Measurements from ENCODE around the gene CDHR4. TPM values are rescaled to one million over a fixed set of nuclear protein-coding genes. Genes with fewer than 3 reads are reported as not detected.

Gene CDHR4
- total RNA-seq, 1 donor = not detected

DNA sequence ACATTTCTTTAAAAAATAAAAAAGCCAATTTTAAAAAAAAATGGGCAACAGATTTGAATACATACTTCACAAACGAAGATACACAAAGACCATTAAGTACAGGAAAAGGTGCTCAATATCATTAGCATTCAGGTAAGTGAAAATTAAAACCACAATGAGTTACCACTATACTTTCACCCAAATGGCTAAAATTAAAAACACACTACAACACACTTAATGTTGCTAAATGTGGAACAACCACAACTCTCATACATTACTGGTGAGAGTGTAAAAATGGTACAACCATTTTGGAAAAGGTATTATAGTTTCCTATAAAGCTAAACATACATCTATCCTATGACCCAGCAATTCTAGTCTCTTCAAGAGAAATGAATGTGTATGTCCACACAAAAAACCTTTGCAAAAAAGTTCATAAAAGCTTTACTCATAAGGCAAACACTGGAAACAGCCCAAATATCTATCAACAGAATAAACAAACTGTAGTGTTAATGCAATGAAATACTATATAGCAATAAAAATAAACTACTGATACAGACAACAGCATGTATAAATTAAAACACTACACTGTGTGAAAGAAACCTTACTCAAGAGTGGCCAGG is 28.2 kb downstream of the CDHR4 start:
- Histone ChIP-seq H3K4me1 (ENCODE audit: insufficient read depth, low read length) (no peaks in the 10 kb centered on the region), H3K27me3 (ENCODE audit: insufficient read depth, low read length) (no peaks in the 10 kb centered on the region), H3K9me3 (ENCODE audit: low read depth, low read length) (no peaks in the 10 kb centered on the region), H4K20me1 (ENCODE audit: insufficient read depth, low read length) (peaks cover 52% of the 10 kb centered on the region), H3K4me2 (ENCODE audit: insufficient read depth, low read length) (no peak overlapping the region), H2AFZ (ENCODE audit: low read length) (no peak overlapping the region), H3K4me3 (ENCODE audit: insufficient read depth, low read length) (no peak overlapping the region), H3K79me2 (ENCODE audit: insufficient read depth, low read length) (peaks cover 92% of the 10 kb centered on the region), H3K27ac (ENCODE audit: low read depth, low read length) (no peak overlapping the region), H3K36me3 (ENCODE audit: insufficient read depth, low read length) (peaks cover 11% of the 10 kb centered on the region)
- DNase-seq (ENCODE audit: insufficient read length, low spot score, missing footprints) = no peak
- TF ChIP-seq, protein P1, sequence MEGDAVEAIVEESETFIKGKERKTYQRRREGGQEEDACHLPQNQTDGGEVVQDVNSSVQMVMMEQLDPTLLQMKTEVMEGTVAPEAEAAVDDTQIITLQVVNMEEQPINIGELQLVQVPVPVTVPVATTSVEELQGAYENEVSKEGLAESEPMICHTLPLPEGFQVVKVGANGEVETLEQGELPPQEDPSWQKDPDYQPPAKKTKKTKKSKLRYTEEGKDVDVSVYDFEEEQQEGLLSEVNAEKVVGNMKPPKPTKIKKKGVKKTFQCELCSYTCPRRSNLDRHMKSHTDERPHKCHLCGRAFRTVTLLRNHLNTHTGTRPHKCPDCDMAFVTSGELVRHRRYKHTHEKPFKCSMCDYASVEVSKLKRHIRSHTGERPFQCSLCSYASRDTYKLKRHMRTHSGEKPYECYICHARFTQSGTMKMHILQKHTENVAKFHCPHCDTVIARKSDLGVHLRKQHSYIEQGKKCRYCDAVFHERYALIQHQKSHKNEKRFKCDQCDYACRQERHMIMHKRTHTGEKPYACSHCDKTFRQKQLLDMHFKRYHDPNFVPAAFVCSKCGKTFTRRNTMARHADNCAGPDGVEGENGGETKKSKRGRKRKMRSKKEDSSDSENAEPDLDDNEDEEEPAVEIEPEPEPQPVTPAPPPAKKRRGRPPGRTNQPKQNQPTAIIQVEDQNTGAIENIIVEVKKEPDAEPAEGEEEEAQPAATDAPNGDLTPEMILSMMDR (IDR thresholded peaks at IDR 0.05; ENCODE audit: extremely low read depth, low read depth, low read length) = no peak

DNA sequence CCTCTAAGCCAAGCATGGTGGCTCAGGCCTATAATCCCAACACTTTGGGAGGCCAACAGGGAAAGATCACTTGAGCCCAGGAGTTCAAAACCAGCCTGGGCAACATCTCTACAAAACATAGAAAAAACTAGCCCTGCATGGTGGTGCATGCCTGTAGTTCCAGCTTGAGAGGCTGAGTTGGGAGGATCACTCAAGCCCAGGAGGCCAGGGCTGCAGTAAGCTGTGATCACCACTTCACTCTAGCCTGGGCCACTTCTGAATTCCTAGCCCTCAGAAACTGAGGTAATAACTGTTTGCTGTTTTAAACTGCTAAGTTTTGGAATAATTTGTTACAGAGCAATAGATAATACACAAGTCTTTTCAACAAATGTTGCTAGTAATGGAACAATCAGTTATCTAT is 29.7 kb downstream of the CDHR4 start:
- H3K79me2 ChIP-seq (ENCODE audit: insufficient read depth, low read length) = peaks cover 92% of the 10 kb centered on the region
- no peak overlapping the region for H2AFZ ChIP-seq (ENCODE audit: low read length)
- no peaks in the 10 kb centered on the region for H3K4me1 ChIP-seq (ENCODE audit: insufficient read depth, low read length)
- no peak overlapping the region for H3K4me2 ChIP-seq (ENCODE audit: insufficient read depth, low read length)
- H3K9me3 ChIP-seq (ENCODE audit: low read depth, low read length) = no peaks in the 10 kb centered on the region
- no peaks in the 10 kb centered on the region for H3K27me3 ChIP-seq (ENCODE audit: insufficient read depth, low read length)
- no peak for DNase-seq (ENCODE audit: insufficient read length, low spot score, missing footprints)
- TF ChIP-seq, protein P1 (IDR thresholded peaks at IDR 0.05; ENCODE audit: extremely low read depth, low read depth, low read length) = no peak
- peaks cover 40% of the 10 kb centered on the region for H4K20me1 ChIP-seq (ENCODE audit: insufficient read depth, low read length)
- no peak overlapping the region for H3K4me3 ChIP-seq (ENCODE audit: insufficient read depth, low read length)
- H3K36me3 ChIP-seq (ENCODE audit: insufficient read depth, low read length) = peaks cover under 1% of the 10 kb centered on the region
- H3K27ac ChIP-seq (ENCODE audit: low read depth, low read length) = no peak overlapping the region

DNA sequence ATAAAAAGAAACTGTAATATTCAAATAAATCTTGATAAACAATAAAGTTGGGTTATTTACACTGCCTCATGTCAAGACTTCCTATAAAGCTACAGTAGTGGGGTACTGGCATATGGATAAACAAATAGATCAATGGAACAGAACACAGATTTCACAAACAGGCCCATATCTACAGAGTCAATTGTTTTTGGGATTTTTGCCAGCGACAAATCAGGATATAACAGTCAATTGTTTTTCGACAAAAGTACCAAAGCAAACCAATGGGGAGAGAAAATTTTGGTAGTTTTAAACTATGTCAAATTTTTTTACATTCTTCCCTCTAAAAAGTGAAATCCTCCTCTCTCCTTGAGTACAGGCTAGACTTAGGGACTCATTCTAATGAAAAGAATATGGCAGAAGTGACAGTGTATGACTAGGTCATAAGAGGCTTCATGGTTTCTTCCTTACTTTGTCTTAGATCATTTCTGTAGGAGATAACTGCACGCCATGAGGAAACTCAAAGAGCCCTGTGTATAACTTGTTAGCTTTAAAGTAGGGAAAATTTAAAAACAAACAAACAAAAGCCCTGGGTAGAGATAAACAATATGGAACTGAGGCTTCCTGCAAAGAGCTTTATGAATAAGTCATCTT is 30.3 kb downstream of the CDHR4 start:
- H3K27me3 ChIP-seq (ENCODE audit: insufficient read depth, low read length) = no peaks in the 10 kb centered on the region
- H3K4me2 ChIP-seq (ENCODE audit: insufficient read depth, low read length) = no peak overlapping the region
- peaks cover 92% of the 10 kb centered on the region for H3K79me2 ChIP-seq (ENCODE audit: insufficient read depth, low read length)
- TF ChIP-seq, protein P1 (IDR thresholded peaks at IDR 0.05; ENCODE audit: extremely low read depth, low read depth, low read length) = no peak
- no peak overlapping the region for H3K4me3 ChIP-seq (ENCODE audit: insufficient read depth, low read length)
- H3K27ac ChIP-seq (ENCODE audit: low read depth, low read length) = no peak overlapping the region
- H4K20me1 ChIP-seq (ENCODE audit: insufficient read depth, low read length) = peaks cover 40% of the 10 kb centered on the region
- no peaks in the 10 kb centered on the region for H3K4me1 ChIP-seq (ENCODE audit: insufficient read depth, low read length)
- no peaks in the 10 kb centered on the region for H3K36me3 ChIP-seq (ENCODE audit: insufficient read depth, low read length)
- no peak for DNase-seq (ENCODE audit: insufficient read length, low spot score, missing footprints)
- H3K9me3 ChIP-seq (ENCODE audit: low read depth, low read length) = no peaks in the 10 kb centered on the region
- no peak overlapping the region for H2AFZ ChIP-seq (ENCODE audit: low read length)

DNA sequence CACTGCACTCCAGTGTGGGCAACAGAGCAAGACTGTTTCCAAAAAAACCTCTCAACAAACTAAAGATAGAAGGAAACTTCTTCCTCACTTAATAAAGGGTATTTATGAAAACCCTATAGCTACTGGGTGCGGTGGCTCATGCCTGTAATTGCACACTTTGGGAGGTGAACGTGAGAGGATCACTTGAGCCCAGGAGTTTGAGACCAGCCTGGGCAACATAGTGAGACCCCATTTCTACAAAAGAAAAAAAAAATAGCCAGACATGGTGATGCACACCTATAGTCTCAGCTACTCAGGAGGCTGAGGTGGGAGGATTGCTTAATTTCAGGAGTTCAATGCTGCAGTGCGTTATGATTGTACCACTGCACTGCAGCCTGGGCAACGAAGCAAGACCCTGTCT is 35.7 kb downstream of the CDHR4 start:
- H3K27ac ChIP-seq (ENCODE audit: low read depth, low read length) = no peak overlapping the region
- TF ChIP-seq, protein P1 (IDR thresholded peaks at IDR 0.05; ENCODE audit: extremely low read depth, low read depth, low read length) = no peak
- DNase-seq (ENCODE audit: insufficient read length, low spot score, missing footprints) = no peak
- H4K20me1 ChIP-seq (ENCODE audit: insufficient read depth, low read length) = peaks cover 39% of the 10 kb centered on the region
- no peak overlapping the region for H2AFZ ChIP-seq (ENCODE audit: low read length)
- H3K4me3 ChIP-seq (ENCODE audit: insufficient read depth, low read length) = no peak overlapping the region
- H3K27me3 ChIP-seq (ENCODE audit: insufficient read depth, low read length) = no peaks in the 10 kb centered on the region
- no peaks in the 10 kb centered on the region for H3K4me1 ChIP-seq (ENCODE audit: insufficient read depth, low read length)
- H3K9me3 ChIP-seq (ENCODE audit: low read depth, low read length) = no peaks in the 10 kb centered on the region
- H3K79me2 ChIP-seq (ENCODE audit: insufficient read depth, low read length) = peaks cover 85% of the 10 kb centered on the region
- H3K36me3 ChIP-seq (ENCODE audit: insufficient read depth, low read length) = no peaks in the 10 kb centered on the region
- no peak overlapping the region for H3K4me2 ChIP-seq (ENCODE audit: insufficient read depth, low read length)
